HCT116 (cell line): ENCODE results near the gene ZYG11B. TPM values are rescaled to one million over a fixed set of nuclear protein-coding genes. Genes with fewer than 3 reads are reported as not detected.

Experiments
- ATAC-seq: fragments of 200-7000 bp; cut with Tn5 transposase; 2 replicates; pipeline ENCODE4 v1.9.1; 2020; ENCODE audit warnings: mild to moderate bottlenecking, moderate library complexity
- BruUV-seq: library from RNA; stranded (reverse); fragments of 400-500 nt; replicated peaks from 2 replicates; lab custom pipeline; 2021; lab: Mats Ljungman, UMichigan
- CTCF ChIA-PET: fragments of 300-600 bp; sonication (Branson Sonifier 250); formaldehyde crosslinking; loops from one replicate; lab custom pipeline; 2021; ENCODE audit warnings: antibody characterized with exemption; lab: Charles Lee
- POLR2A ChIA-PET: fragments of 300-600, 350-600 bp; sonication (Branson Sonifier 250); formaldehyde crosslinking; loops from one replicate; lab custom pipeline; 2021; ENCODE audit warnings: antibody characterized with exemption; lab: Charles Lee
- RAD21 ChIA-PET, 2 experiments: fragments of 300-600 bp; sonication (Branson Sonifier 250); formaldehyde crosslinking; loops; one replicate each; lab custom pipeline; 2023; ENCODE audit warnings: low total read pairs in 2 of 2; ENCODE audit not compliant: uncharacterized antibody in 2 of 2, unreplicated experiment in 2 of 2, low non-redundant PET in 1 of 2; lab: Charles Lee
- DNase-seq: peaks from one replicate; pipeline ENCODE4 v3.0.0-alpha.2; 2010; ENCODE audit warnings: low read depth, low spot score
- H2AFZ ChIP-seq: fragments of 200-600 bp; shearing (Covaris generic), sonication (generic); 2 replicates; pipeline ENCODE4 v1.6.1; 2017; ENCODE audit warnings: low read depth, mixed run types, mixed read lengths, antibody characterized with exemption, low read length; ENCODE audit not compliant: poor library complexity, severe bottlenecking
- H3K27ac ChIP-seq: 2 replicates; pipeline ENCODE4 v1.5.1; 2012; ENCODE audit warnings: low read depth, low read length
- H3K27me3 ChIP-seq: fragments of 200-600 bp; sonication (generic); 2 replicates; pipeline ENCODE4 v1.6.1; 2016; ENCODE audit warnings: mixed run types, low read length, mixed read lengths; ENCODE audit not compliant: insufficient read depth
- H3K36me3 ChIP-seq, 2 experiments: fragments of 200-500 bp in 1 of 2; fragments of 200-600 bp in 1 of 2; sonication (Bioruptor generic) in 1 of 2; sonication (generic) in 1 of 2; 2 replicates each; pipeline versions ENCODE4 v1.5.1 to v1.6.1; 2014 to 2016; ENCODE audit warnings: low read length in 2 of 2, inconsistent platforms in 1 of 2, mixed read lengths in 1 of 2, mixed run types in 1 of 2; ENCODE audit not compliant: insufficient read depth in 2 of 2, control insufficient read depth in 1 of 2
- H3K4me1 ChIP-seq, 2 experiments: fragments of 200-600 bp in 1 of 2; sonication (generic) in 1 of 2; 2 replicates each; pipeline versions ENCODE4 v1.5.1 to v1.6.1; 2012 to 2017; ENCODE audit warnings: low read length in 2 of 2, inconsistent platforms in 1 of 2, mild to moderate bottlenecking in 1 of 2, mixed read lengths in 1 of 2, mixed run types in 1 of 2, moderate library complexity in 1 of 2; ENCODE audit not compliant: insufficient read depth in 2 of 2, control insufficient read depth in 1 of 2
- H3K4me2 ChIP-seq: fragments of 200-600 bp; sonication (generic); 2 replicates; pipeline ENCODE4 v1.6.1; 2017; ENCODE audit warnings: mixed run types, low read length, mixed read lengths
- H3K4me3 ChIP-seq, 2 experiments: fragments of 200-600 bp in 1 of 2; sonication (generic) in 1 of 2; replicated peaks in 1 of 2; 2 replicates each; pipeline ENCODE4 v1.5.1; 2011 to 2016; ENCODE audit warnings: low read length in 2 of 2, control low read depth in 1 of 2, low read depth in 1 of 2, mild to moderate bottlenecking in 1 of 2, mixed read lengths in 1 of 2, mixed run types in 1 of 2
- H3K79me2 ChIP-seq: fragments of 200-600 bp; sonication (generic); 2 replicates; pipeline ENCODE4 v1.6.1; 2017; ENCODE audit warnings: mild to moderate bottlenecking, mixed run types, low read length, moderate library complexity, mixed read lengths; ENCODE audit not compliant: insufficient read depth
- H3K9ac ChIP-seq: fragments of 200-600 bp; sonication (generic); 2 replicates; pipeline ENCODE4 v1.6.1; 2016; ENCODE audit warnings: low read length, mixed read lengths
- H3K9me2 ChIP-seq: fragments of 200-600 bp; sonication (generic), shearing (Covaris generic); 2 replicates; pipeline ENCODE4 v1.6.1; 2017; ENCODE audit warnings: mixed run types, mild to moderate bottlenecking, moderate library complexity; ENCODE audit not compliant: insufficient read depth
- H3K9me3 ChIP-seq, 2 experiments: fragments of 200-500 bp in 1 of 2; fragments of 200-600 bp in 1 of 2; sonication (Bioruptor generic) in 1 of 2; sonication (generic) in 1 of 2; 2 replicates each; pipeline ENCODE4 v1.6.1; 2014 to 2017; ENCODE audit warnings: low read length in 2 of 2, mixed read lengths in 2 of 2, inconsistent platforms in 1 of 2, low read depth in 1 of 2, mild to moderate bottlenecking in 1 of 2, mixed run types in 1 of 2, moderate library complexity in 1 of 2; ENCODE audit not compliant: control insufficient read depth in 1 of 2, insufficient read depth in 1 of 2
- H4K20me1 ChIP-seq: fragments of 200-600 bp; sonication (generic), shearing (Covaris generic); 2 replicates; pipeline ENCODE4 v1.6.1; 2017; ENCODE audit warnings: mixed run types, mild to moderate bottlenecking, moderate library complexity; ENCODE audit not compliant: insufficient read depth
- CBX3 ChIP-seq: IDR thresholded peaks from 2 replicates; pipeline ENCODE4 v1.6.1; 2012; ENCODE audit warnings: low read depth
- EZH2phosphoT487 ChIP-seq: fragments of 200-600 bp; IDR thresholded peaks from 2 replicates; pipeline ENCODE4 v1.6.1; 2018; ENCODE audit warnings: antibody characterized with exemption, borderline replicate concordance
- JUND ChIP-seq: IDR thresholded peaks from 2 replicates; pipeline ENCODE4 v1.6.1; 2012
- POLR2AphosphoS5 ChIP-seq: IDR thresholded peaks from 2 replicates; pipeline ENCODE4 v1.6.1; 2011; ENCODE audit warnings: mild to moderate bottlenecking, low read depth, low read length, moderate library complexity
- SIN3A ChIP-seq: IDR thresholded peaks from 2 replicates; pipeline ENCODE4 v1.6.1; 2012; ENCODE audit warnings: low read depth
- SRF ChIP-seq: IDR thresholded peaks from 2 replicates; pipeline ENCODE4 v1.6.1; 2012; ENCODE audit warnings: low read depth
- YY1 ChIP-seq: IDR thresholded peaks from 2 replicates; pipeline ENCODE4 v1.6.1; 2011; ENCODE audit warnings: low read length, low read depth, moderate library complexity, mild to moderate bottlenecking; ENCODE audit not compliant: insufficient replicate concordance; ENCODE audit errors: extremely low read depth
- ZNF274 ChIP-seq: fragments of 200-500 bp; sonication (Bioruptor generic); IDR thresholded peaks from 2 replicates; pipeline ENCODE4 v1.6.1; 2014; ENCODE audit warnings: mild to moderate bottlenecking, low read depth, low read length, inconsistent platforms
- intact Hi-C: fragments of 100-400 bp; cut with micrococcal nuclease; formaldehyde crosslinking; loops from 2 replicates; pipeline ENCODE4 v1.10.0; 2022
- total RNA-seq: library from RNA; stranded (reverse); gene quantifications from one replicate; pipeline ENCODE4 v1.2.1, GENCODE V29; 2021; ENCODE audit not compliant: unreplicated experiment
- TF ChIP-seq, protein P1 (sequence below): IDR thresholded peaks from 2 replicates; pipeline ENCODE4 v1.6.1; 2011; ENCODE audit warnings: mild to moderate bottlenecking, low read length, moderate library complexity; ENCODE audit not compliant: insufficient replicate concordance; ENCODE audit errors: extremely low read depth
- TF ChIP-seq, protein P2 (sequence below), 3 experiments: fragments of 200-600 bp in 1 of 3; sonication (generic) in 1 of 3; IDR thresholded peaks in 2 of 3; conservative IDR thresholded peaks in 1 of 3; 2 replicates each; pipeline ENCODE4 v1.5.1; 2012 to 2017; ENCODE audit warnings: low read depth in 2 of 3, low read length in 2 of 3, antibody characterized with exemption in 1 of 3, borderline replicate concordance in 1 of 3, control low read depth in 1 of 3, mild to moderate bottlenecking in 1 of 3, mixed read lengths in 1 of 3, mixed run types in 1 of 3, moderate library complexity in 1 of 3; ENCODE audit not compliant: insufficient read depth in 1 of 3
- TF ChIP-seq, protein P3 (sequence below): IDR thresholded peaks from 2 replicates; pipeline ENCODE4 v1.6.1; 2012

The ZYG11B gene
- total RNA-seq, 1 experiment from 2014 or later = 20.7 TPM

DNA sequence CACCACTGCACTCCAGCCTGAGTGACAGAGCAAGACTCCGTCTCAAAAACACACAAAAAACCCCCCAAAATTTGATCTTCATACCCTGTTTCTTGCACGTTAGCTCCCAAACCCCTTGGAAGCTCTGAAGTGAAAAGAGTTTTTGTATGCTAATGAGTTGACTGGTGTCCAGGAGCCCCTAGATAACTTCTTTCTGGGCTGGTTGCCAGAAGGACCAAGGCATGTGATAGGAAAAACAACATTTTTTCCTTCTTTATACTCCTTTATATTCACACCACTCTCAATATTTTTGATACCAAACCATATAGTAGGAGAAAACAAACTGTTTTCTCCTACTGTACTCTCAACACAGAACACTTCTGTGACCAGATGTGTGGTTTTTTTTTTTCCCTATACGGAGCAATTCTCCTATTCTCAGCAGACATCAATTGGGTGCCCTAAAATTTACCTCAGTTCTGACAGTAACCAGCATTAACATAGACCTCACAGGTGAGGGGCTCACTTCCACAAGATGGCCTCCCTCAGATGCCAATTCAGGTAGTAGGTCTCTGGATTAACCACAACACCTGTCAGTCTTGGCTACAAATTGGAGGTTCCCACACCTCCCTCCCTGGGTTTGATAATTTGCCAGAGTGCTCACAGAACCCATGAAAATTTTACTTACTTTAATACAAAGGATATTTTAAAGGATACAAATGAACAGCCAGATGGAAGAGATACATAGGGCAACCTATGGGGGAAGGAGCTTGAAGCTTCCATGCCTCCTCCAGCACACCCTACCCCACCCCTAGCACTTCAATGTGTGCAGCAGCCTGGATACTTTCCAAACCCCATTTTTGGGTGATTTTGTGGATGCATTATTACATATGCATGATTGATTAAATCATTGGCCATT is 25.6 kb downstream of the ZYG11B start:
- intact Hi-C loops = no loop called here
- Histone ChIP-seq H3K4me3 (no peak overlapping the region), H3K79me2 (no peaks in the 10 kb centered on the region), H3K4me1 (peaks cover 12 to 29% of the 10 kb centered on the region in 2 experiments)
- ATAC-seq = no peak
- TF ChIP-seq CBX3 (no peak), YY1 (no peak), POLR2AphosphoS5 (no peak), EZH2phosphoT487 (no peak), SRF (no peak), ZNF274 (no peak), SIN3A (no peak), JUND (no peak)
- TF ChIP-seq, protein P1, sequence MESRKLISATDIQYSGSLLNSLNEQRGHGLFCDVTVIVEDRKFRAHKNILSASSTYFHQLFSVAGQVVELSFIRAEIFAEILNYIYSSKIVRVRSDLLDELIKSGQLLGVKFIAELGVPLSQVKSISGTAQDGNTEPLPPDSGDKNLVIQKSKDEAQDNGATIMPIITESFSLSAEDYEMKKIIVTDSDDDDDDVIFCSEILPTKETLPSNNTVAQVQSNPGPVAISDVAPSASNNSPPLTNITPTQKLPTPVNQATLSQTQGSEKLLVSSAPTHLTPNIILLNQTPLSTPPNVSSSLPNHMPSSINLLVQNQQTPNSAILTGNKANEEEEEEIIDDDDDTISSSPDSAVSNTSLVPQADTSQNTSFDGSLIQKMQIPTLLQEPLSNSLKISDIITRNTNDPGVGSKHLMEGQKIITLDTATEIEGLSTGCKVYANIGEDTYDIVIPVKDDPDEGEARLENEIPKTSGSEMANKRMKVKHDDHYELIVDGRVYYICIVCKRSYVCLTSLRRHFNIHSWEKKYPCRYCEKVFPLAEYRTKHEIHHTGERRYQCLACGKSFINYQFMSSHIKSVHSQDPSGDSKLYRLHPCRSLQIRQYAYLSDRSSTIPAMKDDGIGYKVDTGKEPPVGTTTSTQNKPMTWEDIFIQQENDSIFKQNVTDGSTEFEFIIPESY = no peak
- TF ChIP-seq, protein P2, sequence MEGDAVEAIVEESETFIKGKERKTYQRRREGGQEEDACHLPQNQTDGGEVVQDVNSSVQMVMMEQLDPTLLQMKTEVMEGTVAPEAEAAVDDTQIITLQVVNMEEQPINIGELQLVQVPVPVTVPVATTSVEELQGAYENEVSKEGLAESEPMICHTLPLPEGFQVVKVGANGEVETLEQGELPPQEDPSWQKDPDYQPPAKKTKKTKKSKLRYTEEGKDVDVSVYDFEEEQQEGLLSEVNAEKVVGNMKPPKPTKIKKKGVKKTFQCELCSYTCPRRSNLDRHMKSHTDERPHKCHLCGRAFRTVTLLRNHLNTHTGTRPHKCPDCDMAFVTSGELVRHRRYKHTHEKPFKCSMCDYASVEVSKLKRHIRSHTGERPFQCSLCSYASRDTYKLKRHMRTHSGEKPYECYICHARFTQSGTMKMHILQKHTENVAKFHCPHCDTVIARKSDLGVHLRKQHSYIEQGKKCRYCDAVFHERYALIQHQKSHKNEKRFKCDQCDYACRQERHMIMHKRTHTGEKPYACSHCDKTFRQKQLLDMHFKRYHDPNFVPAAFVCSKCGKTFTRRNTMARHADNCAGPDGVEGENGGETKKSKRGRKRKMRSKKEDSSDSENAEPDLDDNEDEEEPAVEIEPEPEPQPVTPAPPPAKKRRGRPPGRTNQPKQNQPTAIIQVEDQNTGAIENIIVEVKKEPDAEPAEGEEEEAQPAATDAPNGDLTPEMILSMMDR (IDR thresholded peaks at IDR 0.05 in 2 of 3, conservative IDR thresholded peaks at IDR 0.05 in 1 of 3; ENCODE audit: borderline replicate concordance in 1 of 3, insufficient read depth in 1 of 3, low read depth in 2 of 3, low read length in 2 of 3) = no peak
- TF ChIP-seq, protein P3, sequence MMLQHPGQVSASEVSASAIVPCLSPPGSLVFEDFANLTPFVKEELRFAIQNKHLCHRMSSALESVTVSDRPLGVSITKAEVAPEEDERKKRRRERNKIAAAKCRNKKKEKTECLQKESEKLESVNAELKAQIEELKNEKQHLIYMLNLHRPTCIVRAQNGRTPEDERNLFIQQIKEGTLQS = no peak
- TF ChIP-seq, all 23 proteins: peak for 0
- H3K9ac ChIP-seq = no peak overlapping the region
- H2AFZ ChIP-seq = no peak overlapping the region
- H3K9me3 ChIP-seq = no peaks in the 10 kb centered on the region
- ChIA-PET RAD21 (no interaction called here), POLR2A (no interaction called here), CTCF (no interaction called here)
- BruUV-seq = no TSS peak
- no peaks in the 10 kb centered on the region for H3K36me3 ChIP-seq
- H3K27me3 ChIP-seq = no peaks in the 10 kb centered on the region
- H3K27ac ChIP-seq = no peak overlapping the region
- DNase-seq = no peak
- no peaks in the 10 kb centered on the region for H3K9me2 ChIP-seq
- peak overlapping the region; percentile 25; the same call in 1 of the 2 replicates for H3K4me2 ChIP-seq
- no peaks in the 10 kb centered on the region; the same call in 1 of the 2 replicates for H4K20me1 ChIP-seq
